AG04449 (cell line): ENCODE measurements around the gene STK32B.
A peak's percentile ranks its signal among the peaks of the same experiment; 100 is the strongest.

Experiments
- CTCF ChIA-PET: fragments of 350-600 bp; formaldehyde crosslinking; extraction: SDS; loops from one replicate; lab custom pipeline; 2021; ENCODE audit warnings: antibody characterized with exemption; lab: Yijun Ruan, JAX
- POLR2A ChIA-PET: fragments of 400-600, 350-600 bp; formaldehyde crosslinking; extraction: SDS; loops from one replicate; lab custom pipeline; 2020; ENCODE audit warnings: antibody characterized with exemption, inconsistent platforms; lab: Yijun Ruan, JAX
- DNase-seq: peaks from one replicate; pipeline ENCODE4 v3.0.0-alpha.2; 2010; ENCODE audit warnings: low read depth, low spot score
- H3K4me3 ChIP-seq: 2 replicates; pipeline ENCODE4 v1.5.1; 2011; ENCODE audit warnings: low read depth, mild to moderate bottlenecking, control low read depth, low read length
- TF ChIP-seq, protein P1 (sequence below): IDR thresholded peaks from one replicate; pipeline ENCODE4 v1.5.1; 2011; ENCODE audit warnings: mild to moderate bottlenecking, moderate library complexity, low read length, control low read depth, inconsistent platforms; ENCODE audit not compliant: insufficient read depth; ENCODE audit errors: missing control alignments

STK32B gene

DNA sequence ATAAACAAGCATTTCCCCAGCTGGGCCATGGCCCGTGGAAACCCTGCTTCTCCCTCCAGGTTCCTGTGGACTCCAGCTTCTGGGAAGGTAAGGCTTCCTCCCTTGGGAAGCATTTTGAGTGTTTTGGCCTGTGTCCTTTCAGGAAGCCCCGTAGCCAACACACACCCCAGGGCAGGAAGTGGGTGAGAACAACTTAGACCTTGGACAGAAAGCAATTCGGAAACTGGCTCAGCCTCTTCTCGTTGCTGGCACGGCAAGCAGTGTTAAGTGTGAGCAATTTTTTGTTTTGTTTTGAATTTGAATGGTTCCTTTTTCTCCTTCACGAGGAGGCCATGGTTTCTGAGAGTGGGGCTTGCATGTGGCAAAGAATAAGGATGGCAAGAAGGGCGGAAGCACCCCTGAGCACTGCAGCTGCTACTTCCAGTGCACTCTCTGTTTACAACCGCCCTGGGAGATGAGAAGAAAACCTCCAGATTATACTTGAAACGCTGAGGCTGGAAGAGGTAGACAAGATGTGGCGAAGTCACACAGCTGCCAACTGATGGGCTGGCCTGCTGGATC, 17.9 kb upstream of the STK32B start:
- ChIA-PET CTCF (interaction anchor here (0.6 to 1.5 kb wide), 3 partner anchors 14 to 22 kb away, joined by 3 to 5 read pairs (median 4); partner anchors contain the start of gene STK32B), POLR2A (no interaction called here)
- H3K4me3 ChIP-seq: no peak overlapping the region
- DNase-seq: no peak
- TF ChIP-seq, protein P1, sequence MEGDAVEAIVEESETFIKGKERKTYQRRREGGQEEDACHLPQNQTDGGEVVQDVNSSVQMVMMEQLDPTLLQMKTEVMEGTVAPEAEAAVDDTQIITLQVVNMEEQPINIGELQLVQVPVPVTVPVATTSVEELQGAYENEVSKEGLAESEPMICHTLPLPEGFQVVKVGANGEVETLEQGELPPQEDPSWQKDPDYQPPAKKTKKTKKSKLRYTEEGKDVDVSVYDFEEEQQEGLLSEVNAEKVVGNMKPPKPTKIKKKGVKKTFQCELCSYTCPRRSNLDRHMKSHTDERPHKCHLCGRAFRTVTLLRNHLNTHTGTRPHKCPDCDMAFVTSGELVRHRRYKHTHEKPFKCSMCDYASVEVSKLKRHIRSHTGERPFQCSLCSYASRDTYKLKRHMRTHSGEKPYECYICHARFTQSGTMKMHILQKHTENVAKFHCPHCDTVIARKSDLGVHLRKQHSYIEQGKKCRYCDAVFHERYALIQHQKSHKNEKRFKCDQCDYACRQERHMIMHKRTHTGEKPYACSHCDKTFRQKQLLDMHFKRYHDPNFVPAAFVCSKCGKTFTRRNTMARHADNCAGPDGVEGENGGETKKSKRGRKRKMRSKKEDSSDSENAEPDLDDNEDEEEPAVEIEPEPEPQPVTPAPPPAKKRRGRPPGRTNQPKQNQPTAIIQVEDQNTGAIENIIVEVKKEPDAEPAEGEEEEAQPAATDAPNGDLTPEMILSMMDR: no peak

DNA sequence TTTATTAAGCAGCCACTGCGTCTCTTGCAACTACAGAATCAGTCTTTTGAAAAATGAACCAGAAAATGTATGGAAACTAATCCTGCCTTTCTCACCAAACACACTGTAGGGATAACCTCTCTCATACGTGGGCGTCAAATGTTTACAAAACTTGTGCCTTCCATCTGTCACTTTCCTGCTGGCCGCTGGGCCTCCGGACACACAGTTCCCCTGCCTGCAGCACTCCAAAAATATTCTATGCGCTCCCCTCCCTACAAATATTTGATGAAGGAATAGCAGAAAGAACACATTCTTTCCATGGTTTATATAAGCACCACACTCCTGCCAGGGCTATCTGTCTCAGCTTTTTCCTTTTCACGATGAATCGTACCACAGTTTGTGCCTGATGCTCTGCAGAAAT, 17.1 kb upstream of the STK32B start:
- ChIA-PET CTCF (interaction anchor here (1.2 to 1.5 kb wide), 2 partner anchors 17 to 23 kb away, joined by 4 to 5 read pairs; partner anchors contain the start of gene STK32B), POLR2A (no interaction called here)
- H3K4me3 ChIP-seq: no peak overlapping the region
- no peak for DNase-seq
- TF ChIP-seq, protein P1: no peak

DNA sequence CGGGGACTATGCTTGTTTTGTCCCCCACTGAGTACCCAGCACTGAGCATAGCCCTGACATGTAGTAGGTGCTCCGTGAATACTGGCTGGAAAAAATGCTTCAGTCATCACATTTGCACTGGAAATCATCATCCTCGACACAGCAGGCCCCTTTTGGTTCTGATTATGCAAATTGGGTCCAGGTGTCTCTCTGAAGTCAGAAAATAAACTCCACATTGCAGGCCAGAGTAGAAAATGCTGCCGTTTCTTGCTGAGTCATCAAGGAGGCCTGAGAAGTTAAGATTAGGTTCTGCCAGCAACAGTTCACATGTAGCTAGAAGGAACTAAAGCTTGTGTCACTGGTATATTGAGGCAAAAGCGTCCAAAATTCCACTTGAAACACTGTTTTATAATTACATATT, 15.0 kb upstream of the STK32B start:
- no peak for DNase-seq
- POLR2A ChIA-PET: interaction anchor here (1.4 kb wide), 1 partner anchor 15 kb away, joined by 4 read pairs; the partner anchor contains the start of gene STK32B

DNA sequence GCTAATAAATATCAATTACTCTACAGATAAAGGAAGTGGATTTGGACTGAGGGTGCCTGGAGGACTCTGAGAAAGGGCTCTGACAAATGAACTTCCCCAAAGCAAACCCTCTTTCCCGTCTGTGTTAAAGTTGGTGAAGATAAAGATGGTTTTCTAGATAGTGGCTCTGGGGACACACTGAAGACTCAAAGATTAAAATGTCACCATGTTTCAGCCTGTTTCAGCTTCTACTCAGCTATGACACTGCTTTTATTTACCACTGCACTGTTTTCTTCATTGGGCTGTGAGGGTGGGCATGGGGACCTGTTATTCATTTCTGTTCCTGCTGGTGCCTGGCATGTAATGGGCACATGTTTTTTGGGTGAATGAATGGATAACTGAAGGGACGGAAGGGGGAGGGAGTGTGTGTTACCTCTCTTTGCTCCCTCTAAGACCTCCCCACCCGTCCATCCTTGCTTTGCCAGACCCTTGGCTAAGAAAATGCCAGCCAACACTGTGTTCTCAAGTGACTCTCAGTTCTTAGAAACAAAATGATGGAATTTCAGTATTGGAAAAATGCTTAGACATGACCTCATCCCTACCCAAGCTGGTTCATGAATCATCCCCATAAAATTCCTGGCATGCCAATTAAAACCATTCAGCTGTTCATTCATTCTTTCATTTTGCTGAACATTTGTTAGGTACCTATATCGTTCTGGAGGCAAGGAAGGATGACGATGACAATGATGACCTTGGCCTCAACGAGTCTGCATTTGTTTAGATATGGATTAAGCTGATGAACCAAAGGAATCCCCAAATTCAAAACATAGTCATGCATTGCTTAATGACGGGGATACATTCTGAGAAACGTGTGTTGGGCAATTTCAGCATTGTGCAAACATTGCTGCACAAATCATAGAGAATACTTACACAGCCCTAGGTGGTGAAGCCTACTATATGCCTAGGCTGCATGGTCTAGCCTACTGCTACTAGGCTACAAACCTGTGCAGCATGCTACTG, 13.4 kb upstream of the STK32B start:
- POLR2A ChIA-PET: interaction anchor here (1.4 kb wide), 1 partner anchor 13 kb away, joined by 4 read pairs; the partner anchor contains the start of gene STK32B
- no peak overlapping the region for H3K4me3 ChIP-seq
- CTCF ChIA-PET: interaction anchor here (3.3 kb wide), 1 partner anchor 12 kb away, joined by 19 read pairs; the partner anchor contains the start of gene STK32B
- TF ChIP-seq, protein P1: no peak
- peak; percentile 96 for DNase-seq

More for the DNA sequence above, 15.0 kb upstream of the STK32B start:
- CTCF ChIA-PET: interaction anchor here (2.1 kb wide), 1 partner anchor 13 kb away, joined by 8 read pairs; no protein-coding TSS in a partner anchor
- H3K4me3 ChIP-seq: no peak overlapping the region
- TF ChIP-seq, protein P1: no peak

DNA sequence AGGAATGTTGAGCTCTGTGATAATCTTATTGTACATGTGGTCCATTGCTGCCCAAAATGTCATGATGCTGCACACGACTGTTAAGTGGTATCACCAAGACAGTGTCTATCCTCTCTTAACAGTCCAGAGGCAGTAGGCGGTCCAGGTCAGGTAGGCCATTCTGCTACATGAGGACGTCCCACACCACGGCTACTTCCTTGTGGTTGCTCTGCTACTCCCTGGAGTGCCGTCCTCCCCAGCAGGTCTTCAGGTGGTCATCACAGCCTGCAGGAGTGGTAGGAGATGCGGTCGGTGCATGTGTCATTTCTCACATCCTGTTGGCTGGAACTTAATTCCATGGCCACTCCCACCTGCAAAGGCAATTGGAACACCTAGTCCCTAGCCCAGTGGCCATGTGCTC, 11.5 kb upstream of the STK32B start:
- POLR2A ChIA-PET: no interaction called here
- no peak for DNase-seq
- no peak overlapping the region for H3K4me3 ChIP-seq
- TF ChIP-seq, protein P1: no peak
- CTCF ChIA-PET: interaction anchor here (3.3 kb wide), 1 partner anchor 11 kb away, joined by 19 read pairs; the partner anchor contains the start of gene STK32B
